HCT116 (cell line): ENCODE results near the gene FHIT. TPM values are rescaled to one million over a fixed set of nuclear protein-coding genes. Genes with fewer than 3 reads are reported as not detected.

Experiments used
- ATAC-seq: fragments of 200-7000 bp; cut with Tn5 transposase; 2 replicates; pipeline ENCODE4 v1.9.1; 2020; ENCODE audit warnings: mild to moderate bottlenecking, moderate library complexity
- BruUV-seq: library from RNA; stranded (reverse); fragments of 400-500 nt; replicated peaks from 2 replicates; lab custom pipeline; 2021; lab: Mats Ljungman, UMichigan
- CTCF ChIA-PET: fragments of 300-600 bp; sonication (Branson Sonifier 250); formaldehyde crosslinking; loops from one replicate; lab custom pipeline; 2021; ENCODE audit warnings: antibody characterized with exemption; lab: Charles Lee
- POLR2A ChIA-PET: fragments of 300-600, 350-600 bp; sonication (Branson Sonifier 250); formaldehyde crosslinking; loops from one replicate; lab custom pipeline; 2021; ENCODE audit warnings: antibody characterized with exemption; lab: Charles Lee
- RAD21 ChIA-PET, 2 experiments: fragments of 300-600 bp; sonication (Branson Sonifier 250); formaldehyde crosslinking; loops; one replicate each; lab custom pipeline; 2023; ENCODE audit warnings: low total read pairs in 2 of 2; ENCODE audit not compliant: uncharacterized antibody in 2 of 2, unreplicated experiment in 2 of 2, low non-redundant PET in 1 of 2; lab: Charles Lee
- DNase-seq: peaks from one replicate; pipeline ENCODE4 v3.0.0-alpha.2; 2010; ENCODE audit warnings: low read depth, low spot score
- H2AFZ ChIP-seq: fragments of 200-600 bp; shearing (Covaris generic), sonication (generic); 2 replicates; pipeline ENCODE4 v1.6.1; 2017; ENCODE audit warnings: low read depth, mixed run types, mixed read lengths, antibody characterized with exemption, low read length; ENCODE audit not compliant: poor library complexity, severe bottlenecking
- H3K27ac ChIP-seq: 2 replicates; pipeline ENCODE4 v1.5.1; 2012; ENCODE audit warnings: low read depth, low read length
- H3K27me3 ChIP-seq: fragments of 200-600 bp; sonication (generic); 2 replicates; pipeline ENCODE4 v1.6.1; 2016; ENCODE audit warnings: mixed run types, low read length, mixed read lengths; ENCODE audit not compliant: insufficient read depth
- H3K36me3 ChIP-seq, 2 experiments: fragments of 200-500 bp in 1 of 2; fragments of 200-600 bp in 1 of 2; sonication (Bioruptor generic) in 1 of 2; sonication (generic) in 1 of 2; 2 replicates each; pipeline versions ENCODE4 v1.5.1 to v1.6.1; 2014 to 2016; ENCODE audit warnings: low read length in 2 of 2, inconsistent platforms in 1 of 2, mixed read lengths in 1 of 2, mixed run types in 1 of 2; ENCODE audit not compliant: insufficient read depth in 2 of 2, control insufficient read depth in 1 of 2
- H3K4me1 ChIP-seq, 2 experiments: fragments of 200-600 bp in 1 of 2; sonication (generic) in 1 of 2; 2 replicates each; pipeline versions ENCODE4 v1.5.1 to v1.6.1; 2012 to 2017; ENCODE audit warnings: low read length in 2 of 2, inconsistent platforms in 1 of 2, mild to moderate bottlenecking in 1 of 2, mixed read lengths in 1 of 2, mixed run types in 1 of 2, moderate library complexity in 1 of 2; ENCODE audit not compliant: insufficient read depth in 2 of 2, control insufficient read depth in 1 of 2
- H3K4me2 ChIP-seq: fragments of 200-600 bp; sonication (generic); 2 replicates; pipeline ENCODE4 v1.6.1; 2017; ENCODE audit warnings: mixed run types, low read length, mixed read lengths
- H3K4me3 ChIP-seq, 2 experiments: fragments of 200-600 bp in 1 of 2; sonication (generic) in 1 of 2; replicated peaks in 1 of 2; 2 replicates each; pipeline ENCODE4 v1.5.1; 2011 to 2016; ENCODE audit warnings: low read length in 2 of 2, control low read depth in 1 of 2, low read depth in 1 of 2, mild to moderate bottlenecking in 1 of 2, mixed read lengths in 1 of 2, mixed run types in 1 of 2
- H3K79me2 ChIP-seq: fragments of 200-600 bp; sonication (generic); 2 replicates; pipeline ENCODE4 v1.6.1; 2017; ENCODE audit warnings: mild to moderate bottlenecking, mixed run types, low read length, moderate library complexity, mixed read lengths; ENCODE audit not compliant: insufficient read depth
- H3K9ac ChIP-seq: fragments of 200-600 bp; sonication (generic); 2 replicates; pipeline ENCODE4 v1.6.1; 2016; ENCODE audit warnings: low read length, mixed read lengths
- H3K9me2 ChIP-seq: fragments of 200-600 bp; sonication (generic), shearing (Covaris generic); 2 replicates; pipeline ENCODE4 v1.6.1; 2017; ENCODE audit warnings: mixed run types, mild to moderate bottlenecking, moderate library complexity; ENCODE audit not compliant: insufficient read depth
- H3K9me3 ChIP-seq, 2 experiments: fragments of 200-500 bp in 1 of 2; fragments of 200-600 bp in 1 of 2; sonication (Bioruptor generic) in 1 of 2; sonication (generic) in 1 of 2; 2 replicates each; pipeline ENCODE4 v1.6.1; 2014 to 2017; ENCODE audit warnings: low read length in 2 of 2, mixed read lengths in 2 of 2, inconsistent platforms in 1 of 2, low read depth in 1 of 2, mild to moderate bottlenecking in 1 of 2, mixed run types in 1 of 2, moderate library complexity in 1 of 2; ENCODE audit not compliant: control insufficient read depth in 1 of 2, insufficient read depth in 1 of 2
- H4K20me1 ChIP-seq: fragments of 200-600 bp; sonication (generic), shearing (Covaris generic); 2 replicates; pipeline ENCODE4 v1.6.1; 2017; ENCODE audit warnings: mixed run types, mild to moderate bottlenecking, moderate library complexity; ENCODE audit not compliant: insufficient read depth
- ATF3 ChIP-seq: IDR thresholded peaks from 2 replicates; pipeline ENCODE4 v1.6.1; 2012
- CBX3 ChIP-seq: IDR thresholded peaks from 2 replicates; pipeline ENCODE4 v1.6.1; 2012; ENCODE audit warnings: low read depth
- CEBPB ChIP-seq: IDR thresholded peaks from 2 replicates; pipeline ENCODE4 v1.6.1; 2012; ENCODE audit warnings: low read depth
- CTCF ChIP-seq, 3 experiments: fragments of 200-600 bp in 1 of 3; sonication (generic) in 1 of 3; IDR thresholded peaks in 2 of 3; conservative IDR thresholded peaks in 1 of 3; 2 replicates each; pipeline ENCODE4 v1.5.1; 2012 to 2017; ENCODE audit warnings: low read depth in 2 of 3, low read length in 2 of 3, antibody characterized with exemption in 1 of 3, borderline replicate concordance in 1 of 3, control low read depth in 1 of 3, mild to moderate bottlenecking in 1 of 3, mixed read lengths in 1 of 3, mixed run types in 1 of 3, moderate library complexity in 1 of 3; ENCODE audit not compliant: insufficient read depth in 1 of 3
- EGR1 ChIP-seq: IDR thresholded peaks from 2 replicates; pipeline ENCODE4 v1.6.1; 2012; ENCODE audit warnings: low read depth
- EZH2 ChIP-seq: fragments of 200-600 bp; sonication (generic); IDR thresholded peaks from 2 replicates; pipeline ENCODE4 v1.6.1; 2017; ENCODE audit warnings: antibody characterized with exemption, mixed run types
- FOSL1 ChIP-seq: IDR thresholded peaks from 2 replicates; pipeline ENCODE4 v1.6.1; 2012; ENCODE audit warnings: low read depth
- JUND ChIP-seq: IDR thresholded peaks from 2 replicates; pipeline ENCODE4 v1.6.1; 2012
- POLR2A ChIP-seq: IDR thresholded peaks from 2 replicates; pipeline ENCODE4 v1.7.0; 2011; ENCODE audit warnings: borderline replicate concordance; ENCODE audit not compliant: insufficient read depth, insufficient read length; ENCODE audit errors: extremely low read depth
- SRF ChIP-seq: IDR thresholded peaks from 2 replicates; pipeline ENCODE4 v1.6.1; 2012; ENCODE audit warnings: low read depth
- ZBTB33 ChIP-seq: IDR thresholded peaks from 2 replicates; pipeline ENCODE4 v1.6.1; 2011; ENCODE audit warnings: mild to moderate bottlenecking, low read length, moderate library complexity; ENCODE audit not compliant: insufficient replicate concordance; ENCODE audit errors: extremely low read depth
- ZNF274 ChIP-seq: fragments of 200-500 bp; sonication (Bioruptor generic); IDR thresholded peaks from 2 replicates; pipeline ENCODE4 v1.6.1; 2014; ENCODE audit warnings: mild to moderate bottlenecking, low read depth, low read length, inconsistent platforms
- intact Hi-C: fragments of 100-400 bp; cut with micrococcal nuclease; formaldehyde crosslinking; loops from 2 replicates; pipeline ENCODE4 v1.10.0; 2022
- total RNA-seq: library from RNA; stranded (reverse); gene quantifications from one replicate; pipeline ENCODE4 v1.2.1, GENCODE V29; 2021; ENCODE audit not compliant: unreplicated experiment

The FHIT gene
- total RNA-seq, 1 experiment from 2014 or later = 20.1 TPM

- Histone ChIP-seq H3K27me3 (no peaks in the 10 kb centered on the region), H2AFZ (no peak overlapping the region), H3K9me2 (no peaks in the 10 kb centered on the region), H3K27ac (no peak overlapping the region), H3K9ac (no peak overlapping the region), H3K79me2 (no peaks in the 10 kb centered on the region), H3K4me2 (no peak overlapping the region), H3K4me3 (no peak overlapping the region), H4K20me1 (no peaks in the 10 kb centered on the region), H3K36me3 (no peaks in the 10 kb centered on the region), H3K4me1 (no peaks in the 10 kb centered on the region), H3K9me3 (no peaks in the 10 kb centered on the region)
- TF ChIP-seq CEBPB = no peak
- TF ChIP-seq CTCF (IDR thresholded peaks at IDR 0.05 in 2 of 3, conservative IDR thresholded peaks at IDR 0.05 in 1 of 3; ENCODE audit: borderline replicate concordance in 1 of 3, insufficient read depth in 1 of 3, low read depth in 2 of 3, low read length in 2 of 3) = no peak
- ATAC-seq = no peak
- intact Hi-C loops = no loop called here
- RAD21 ChIA-PET = no interaction called here
- no TSS peak for BruUV-seq
- POLR2A ChIA-PET = no interaction called here
- CTCF ChIA-PET = no interaction called here
- no peak for DNase-seq
Observed at GRCh38 chr3:60956729-60957128, 294.5 kb downstream of the FHIT start.

GRCh38 chr3:60955034-60955433, 296.2 kb downstream of the FHIT start:
- BruUV-seq = no TSS peak
- Histone ChIP-seq H3K4me1 (no peaks in the 10 kb centered on the region), H3K9me2 (no peaks in the 10 kb centered on the region), H3K4me2 (no peak overlapping the region), H4K20me1 (no peaks in the 10 kb centered on the region), H3K27ac (no peak overlapping the region), H3K9ac (no peak overlapping the region), H3K79me2 (no peaks in the 10 kb centered on the region), H3K9me3 (no peaks in the 10 kb centered on the region), H3K27me3 (no peaks in the 10 kb centered on the region), H2AFZ (no peak overlapping the region), H3K36me3 (no peaks in the 10 kb centered on the region), H3K4me3 (no peak overlapping the region)
- RAD21 ChIA-PET = no interaction called here
- no peak for TF ChIP-seq ATF3
- TF ChIP-seq ZBTB33 = no peak
- no peak for TF ChIP-seq SRF
- TF ChIP-seq EGR1 = no peak
- TF ChIP-seq CEBPB = no peak
- no peak for TF ChIP-seq FOSL1
- no peak for TF ChIP-seq JUND
- TF ChIP-seq CBX3 = no peak
- no peak for TF ChIP-seq ZNF274
- TF ChIP-seq EZH2 = no peak
- no peak for TF ChIP-seq POLR2A
- intact Hi-C loops = no loop called here
- DNase-seq (no peak), ATAC-seq (no peak)
- POLR2A ChIA-PET = no interaction called here
- CTCF ChIA-PET = no interaction called here
